K562 (cell line): ENCODE measurements around the gene ADGRA1. TPM values are rescaled to one million over a fixed set of nuclear protein-coding genes. Genes with fewer than 3 reads are reported as not detected.

Experiments used
- ATAC-seq: fragments of 200-7000 bp; cut with Tn5 transposase; 3 replicates; pipeline ENCODE4 v1.9.1; 2020; ENCODE audit warnings: moderate library complexity
- BruUV-seq: library from RNA; stranded (reverse); fragments of 400-500 nt; replicated peaks from 2 replicates; lab custom pipeline; 2021; lab: Mats Ljungman, UMichigan
- CTCF ChIA-PET: fragments of 300-600 bp; formaldehyde crosslinking; extraction: SDS; loops from one replicate; lab custom pipeline; 2021; ENCODE audit warnings: low intra/inter-chr PET ratio; lab: Yijun Ruan, JAX
- POLR2A ChIA-PET: fragments of 300-600, 350-650 bp; sonication (Branson Sonifier 250); formaldehyde crosslinking; extraction: SDS; loops from one replicate; lab custom pipeline; 2021; ENCODE audit warnings: antibody characterized with exemption, inconsistent platforms; lab: Yijun Ruan, JAX
- DNase-seq, 4 experiments: peaks; one replicate each; pipeline versions ENCODE4 v3.0.0 to v3.0.0-alpha.2; 2011 to 2018; ENCODE audit warnings: low spot score in 3 of 4, mixed read lengths in 3 of 4; ENCODE audit errors: extremely low read depth in 1 of 4
- FAIRE-seq: peaks from 2 replicates; lab custom pipeline; 2011; peaks lifted over from hg19 to GRCh38; lab: Jason Lieb, UNC
- H2AFZ ChIP-seq: 2 replicates; pipeline ENCODE4 v1.6.0; 2011; ENCODE audit warnings: low read depth, low read length, control low read depth, inconsistent platforms
- H3K27ac ChIP-seq: fragments of 200-600 bp; 3 replicates; pipeline ENCODE4 v1.8.0; 2011; ENCODE audit warnings: low read depth, mild to moderate bottlenecking, control low read depth, inconsistent platforms, low read length, moderate library complexity, mixed read lengths; ENCODE audit errors: extremely low read depth
- H3K27me3 ChIP-seq, 2 experiments: fragments of 300-600 bp in 1 of 2; 2 replicates in 1 of 2; 3 replicates in 1 of 2; pipeline versions ENCODE4 v1.6.0 to v1.8.0; 2011; ENCODE audit warnings: inconsistent platforms in 2 of 2, low read length in 2 of 2, mild to moderate bottlenecking in 1 of 2, mixed read lengths in 1 of 2, moderate library complexity in 1 of 2; ENCODE audit not compliant: control insufficient read depth in 2 of 2, insufficient read depth in 2 of 2
- H3K36me3 ChIP-seq: fragments of 300-600 bp; 3 replicates; pipeline ENCODE4 v1.8.0; 2011; ENCODE audit warnings: mild to moderate bottlenecking, low read length, inconsistent platforms; ENCODE audit not compliant: control insufficient read depth, insufficient read depth
- H3K4me1 ChIP-seq, 2 experiments: fragments of 200-600 bp in 1 of 2; replicated peaks in 1 of 2; 2 replicates in 1 of 2; 3 replicates in 1 of 2; pipeline versions ENCODE4 v1.5.1 to v1.8.0; 2011; ENCODE audit warnings: inconsistent platforms in 2 of 2, low read length in 2 of 2, mild to moderate bottlenecking in 1 of 2, mixed read lengths in 1 of 2, moderate library complexity in 1 of 2; ENCODE audit not compliant: control insufficient read depth in 2 of 2, insufficient read depth in 2 of 2
- H3K4me2 ChIP-seq: 2 replicates; pipeline ENCODE4 v1.6.1; 2011; ENCODE audit warnings: low read length, control low read depth, inconsistent platforms, mixed read lengths; ENCODE audit not compliant: insufficient read depth
- H3K4me3 ChIP-seq: fragments of 200-600 bp; sonication (generic), shearing (Covaris generic); 2 replicates; pipeline ENCODE4 v1.5.1; 2016; ENCODE audit warnings: control low read depth, inconsistent platforms
- H3K79me2 ChIP-seq: fragments of 200-600 bp; 3 replicates; pipeline ENCODE4 v1.8.0; 2011; ENCODE audit warnings: low read length, inconsistent platforms; ENCODE audit not compliant: control insufficient read depth, insufficient read depth
- H3K9ac ChIP-seq, 2 experiments: 2 replicates each; pipeline versions ENCODE4 v1.6.0 to v1.6.1; 2011; ENCODE audit warnings: low read depth in 2 of 2, low read length in 2 of 2, control low read depth in 1 of 2, inconsistent platforms in 1 of 2, mild to moderate bottlenecking in 1 of 2, mixed read lengths in 1 of 2; ENCODE audit not compliant: insufficient read depth in 1 of 2
- H3K9me1 ChIP-seq: one replicate; pipeline ENCODE4 v1.6.0; 2011; ENCODE audit warnings: inconsistent platforms, mild to moderate bottlenecking, low read length, moderate library complexity; ENCODE audit not compliant: control insufficient read depth, insufficient read depth
- H3K9me3 ChIP-seq: replicated peaks from 2 replicates; pipeline ENCODE4 v1.5.1; 2011; ENCODE audit warnings: low read depth, low read length, inconsistent platforms; ENCODE audit not compliant: control insufficient read depth, insufficient read depth
- H4K20me1 ChIP-seq: replicated peaks from 2 replicates; pipeline ENCODE4 v1.6.1; 2011; ENCODE audit warnings: low read length, inconsistent platforms, mixed read lengths; ENCODE audit not compliant: control insufficient read depth, insufficient read depth
- DMBX1 ChIP-seq: fragments of 250-450 bp; sonication (Bioruptor Pico); IDR thresholded peaks from 2 replicates; pipeline ENCODE4 v1.8.0; 2022; ENCODE audit warnings: inconsistent platforms, mild to moderate bottlenecking, moderate library complexity, borderline replicate concordance
- FOXP1 ChIP-seq: sonication (generic); formaldehyde crosslinking; IDR thresholded peaks from 2 replicates; pipeline ENCODE4 v1.8.0; 2022; ENCODE audit warnings: mild to moderate bottlenecking, missing genetic modification reagents
- HDAC3 ChIP-seq: fragments of 450-650 bp; IDR thresholded peaks from 2 replicates; pipeline ENCODE4 v1.6.1; 2018; ENCODE audit warnings: borderline replicate concordance, mild to moderate bottlenecking, moderate library complexity; ENCODE audit not compliant: partially characterized antibody
- MLLT1 ChIP-seq, 2 experiments: fragments of 450-650 bp; IDR thresholded peaks; 2 replicates each; pipeline ENCODE4 v1.6.1; 2016
- MTA2 ChIP-seq: fragments of 450-650 bp; IDR thresholded peaks from 2 replicates; pipeline ENCODE4 v1.6.1; 2016; ENCODE audit warnings: low read depth
- NBN ChIP-seq: fragments of 450-650 bp; IDR thresholded peaks from 2 replicates; pipeline ENCODE4 v1.6.1; 2016; ENCODE audit warnings: low read depth, mild to moderate bottlenecking
- SMAD4 ChIP-seq: fragments of 250-450 bp; sonication (Bioruptor Pico); conservative IDR thresholded peaks from 2 replicates; pipeline ENCODE4 v1.8.0; 2021; ENCODE audit warnings: inconsistent platforms, mild to moderate bottlenecking, moderate library complexity
- TCF3 ChIP-seq: sonication (generic); formaldehyde crosslinking; IDR thresholded peaks from 2 replicates; pipeline ENCODE4 v1.4.0; 2020; ENCODE audit warnings: mild to moderate bottlenecking, missing genetic modification reagents
- ZNF561 ChIP-seq: fragments of 450-650 bp; formaldehyde crosslinking; conservative IDR thresholded peaks from 2 replicates; pipeline ENCODE4 v1.4.0; 2020; ENCODE audit warnings: mild to moderate bottlenecking, moderate library complexity
- WGBS: fragments of 100-300 bp; shearing (Covaris generic); methylation state at CpG from one replicate; pipeline ENCODE4 v1.1.6; 2016; ENCODE audit warnings: low coverage, mixed read lengths; ENCODE audit not compliant: insufficient coverage; ENCODE audit errors: missing lambda C conversion rate; 5-methylcytosine and 5-hydroxymethylcytosine counted together
- in situ Hi-C: fragments of 300-500 bp; cut with MboI; formaldehyde crosslinking; loops from 4 replicates; pipeline ENCODE4 v1.15.0; 2018; ENCODE audit warnings: inconsistent platforms, mixed read lengths
- intact Hi-C: fragments of 100-400 bp; cut with micrococcal nuclease; formaldehyde crosslinking; loops from 2 replicates; pipeline ENCODE4 v1.14.2; 2022
- polyA plus RNA-seq, 8 experiments: library from polyadenylated mRNA; depleted of rRNA in 4 of 8; stranded (reverse) in 5 of 8; unstranded in 3 of 8; fragments of >200 nt; fragmentation: Nextera tagmentation in 2 of 8; fragmentation: Illumina TruSeq in 1 of 8; extraction: Ambion mirVana in 2 of 8; extraction: Trizol in 1 of 8; gene quantifications; 2 replicates each; pipeline versions ENCODE4 v1.2.1 to v1.2.3, GENCODE V29; 2011 to 2014; ENCODE audit warnings: inconsistent platforms in 1 of 8, missing spikeins in 1 of 8
- total RNA-seq, 7 experiments: library from RNA; depleted of rRNA in 6 of 7; stranded (reverse); fragments of >200 nt in 6 of 7; fragmentation: Illumina TruSeq in 2 of 7; extraction: Trizol in 2 of 7; gene quantifications; 2 replicates each; pipeline versions ENCODE4 v1.2.1 to v1.2.3, GENCODE V29; 2011 to 2021; ENCODE audit warnings: low replicate concordance in 1 of 7
- TF ChIP-seq, protein P1 (sequence below): fragments of 450-650 bp; IDR thresholded peaks from 2 replicates; pipeline ENCODE4 v1.6.1; 2016; ENCODE audit warnings: low read depth
- TF ChIP-seq, protein P2 (sequence below): fragments of 450-650 bp; IDR thresholded peaks from 2 replicates; pipeline ENCODE4 v1.6.1; 2016; ENCODE audit warnings: low read depth, mild to moderate bottlenecking, moderate library complexity

Gene ADGRA1
- total and polyA plus RNA-seq, 9 of the 15 experiments (the other 6 are each of a cell fraction or from before 2014, with no cell fraction given) = not detected

- intact Hi-C loops = no loop called here
- TF ChIP-seq DMBX1 (CRISPR knock-in tag) (no peak), TCF3 (CRISPR knock-in tag) (no peak), MTA2 (no peak), MLLT1 (IDR thresholded peaks at IDR 0.05) (no peak), FOXP1 (CRISPR knock-in tag) (no peak), ZNF561 (CRISPR knock-in tag) (no peak), HDAC3 (no peak), NBN (no peak), SMAD4 (CRISPR knock-in tag) (no peak)
- TF ChIP-seq, protein P1, sequence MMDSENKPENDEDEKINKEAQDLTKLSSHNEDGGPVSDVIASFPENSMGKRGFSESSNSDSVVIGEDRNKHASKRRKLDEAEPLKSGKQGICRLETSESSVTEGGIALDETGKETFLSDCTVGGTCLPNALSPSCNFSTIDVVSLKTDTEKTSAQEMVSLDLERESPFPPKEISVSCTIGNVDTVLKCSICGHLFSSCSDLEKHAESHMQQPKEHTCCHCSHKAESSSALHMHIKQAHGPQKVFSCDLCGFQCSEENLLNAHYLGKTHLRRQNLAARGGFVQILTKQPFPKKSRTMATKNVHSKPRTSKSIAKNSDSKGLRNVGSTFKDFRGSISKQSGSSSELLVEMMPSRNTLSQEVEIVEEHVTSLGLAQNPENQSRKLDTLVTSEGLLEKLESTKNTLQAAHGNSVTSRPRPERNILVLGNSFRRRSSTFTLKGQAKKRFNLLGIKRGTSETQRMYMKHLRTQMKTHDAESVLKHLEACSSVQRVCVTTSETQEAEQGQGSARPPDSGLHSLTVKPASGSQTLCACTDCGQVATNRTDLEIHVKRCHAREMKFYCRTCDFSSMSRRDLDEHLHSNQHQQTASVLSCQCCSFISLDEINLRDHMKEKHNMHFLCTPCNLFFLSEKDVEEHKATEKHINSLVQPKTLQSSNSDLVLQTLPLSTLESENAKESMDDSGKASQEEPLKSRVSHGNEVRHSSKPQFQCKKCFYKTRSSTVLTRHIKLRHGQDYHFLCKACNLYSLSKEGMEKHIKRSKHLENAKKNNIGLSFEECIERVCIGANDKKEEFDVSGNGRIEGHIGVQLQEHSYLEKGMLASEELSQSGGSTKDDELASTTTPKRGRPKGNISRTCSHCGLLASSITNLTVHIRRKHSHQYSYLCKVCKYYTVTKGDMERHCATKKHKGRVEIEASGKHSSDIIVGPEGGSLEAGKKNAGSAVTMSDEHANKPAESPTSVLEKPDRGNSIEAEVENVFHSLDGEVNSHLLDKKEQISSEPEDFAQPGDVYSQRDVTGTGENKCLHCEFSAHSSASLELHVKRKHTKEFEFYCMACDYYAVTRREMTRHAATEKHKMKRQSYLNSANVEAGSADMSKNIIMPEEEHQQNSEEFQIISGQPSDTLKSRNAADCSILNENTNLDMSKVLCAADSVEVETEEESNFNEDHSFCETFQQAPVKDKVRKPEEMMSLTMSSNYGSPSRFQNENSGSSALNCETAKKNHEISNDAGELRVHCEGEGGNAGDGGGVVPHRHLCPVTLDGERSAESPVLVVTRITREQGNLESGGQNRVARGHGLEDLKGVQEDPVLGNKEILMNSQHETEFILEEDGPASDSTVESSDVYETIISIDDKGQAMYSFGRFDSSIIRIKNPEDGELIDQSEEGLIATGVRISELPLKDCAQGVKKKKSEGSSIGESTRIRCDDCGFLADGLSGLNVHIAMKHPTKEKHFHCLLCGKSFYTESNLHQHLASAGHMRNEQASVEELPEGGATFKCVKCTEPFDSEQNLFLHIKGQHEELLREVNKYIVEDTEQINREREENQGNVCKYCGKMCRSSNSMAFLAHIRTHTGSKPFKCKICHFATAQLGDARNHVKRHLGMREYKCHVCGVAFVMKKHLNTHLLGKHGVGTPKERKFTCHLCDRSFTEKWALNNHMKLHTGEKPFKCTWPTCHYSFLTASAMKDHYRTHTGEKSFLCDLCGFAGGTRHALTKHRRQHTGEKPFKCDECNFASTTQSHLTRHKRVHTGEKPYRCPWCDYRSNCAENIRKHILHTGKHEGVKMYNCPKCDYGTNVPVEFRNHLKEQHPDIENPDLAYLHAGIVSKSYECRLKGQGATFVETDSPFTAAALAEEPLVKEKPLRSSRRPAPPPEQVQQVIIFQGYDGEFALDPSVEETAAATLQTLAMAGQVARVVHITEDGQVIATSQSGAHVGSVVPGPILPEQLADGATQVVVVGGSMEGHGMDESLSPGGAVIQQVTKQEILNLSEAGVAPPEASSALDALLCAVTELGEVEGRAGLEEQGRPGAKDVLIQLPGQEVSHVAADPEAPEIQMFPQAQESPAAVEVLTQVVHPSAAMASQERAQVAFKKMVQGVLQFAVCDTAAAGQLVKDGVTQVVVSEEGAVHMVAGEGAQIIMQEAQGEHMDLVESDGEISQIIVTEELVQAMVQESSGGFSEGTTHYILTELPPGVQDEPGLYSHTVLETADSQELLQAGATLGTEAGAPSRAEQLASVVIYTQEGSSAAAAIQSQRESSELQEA = no peak
- TF ChIP-seq, protein P2, sequence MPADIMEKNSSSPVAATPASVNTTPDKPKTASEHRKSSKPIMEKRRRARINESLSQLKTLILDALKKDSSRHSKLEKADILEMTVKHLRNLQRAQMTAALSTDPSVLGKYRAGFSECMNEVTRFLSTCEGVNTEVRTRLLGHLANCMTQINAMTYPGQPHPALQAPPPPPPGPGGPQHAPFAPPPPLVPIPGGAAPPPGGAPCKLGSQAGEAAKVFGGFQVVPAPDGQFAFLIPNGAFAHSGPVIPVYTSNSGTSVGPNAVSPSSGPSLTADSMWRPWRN = no peak
These were observed 44.2 kb downstream of the ADGRA1 start for GRCh38 chr10:133131734-133132472.

More at GRCh38 chr10:133131734-133132472, 44.2 kb downstream of the ADGRA1 start:
- Histone ChIP-seq H3K27ac (no peak overlapping the region), H3K9me3 (no peaks in the 10 kb centered on the region), H3K79me2 (no peaks in the 10 kb centered on the region), H4K20me1 (no peaks in the 10 kb centered on the region), H3K4me2 (no peak overlapping the region), H3K9me1 (no peaks in the 10 kb centered on the region), H3K4me1 (peaks cover 0 to 28% of the 10 kb centered on the region in 2 experiments; a peak in 3 of 5 replicates), H3K4me3 (no peak overlapping the region), H2AFZ (no peak overlapping the region), H3K27me3 (peaks cover 0 to 26% of the 10 kb centered on the region in 2 experiments; a peak in 3 of 5 replicates), H3K9ac (no peak overlapping the region), H3K36me3 (no peaks in the 10 kb centered on the region)
- in situ Hi-C loops = no loop called here
- POLR2A ChIA-PET = no interaction called here
- FAIRE-seq (no peak), DNase-seq (no peak), ATAC-seq (no peak)
- 27% methylated on average over 27 of the region's 41 CpGs for WGBS
- BruUV-seq = no TSS peak
- CTCF ChIA-PET = no interaction called here
